H9 (cell line): ENCODE measurements around the gene LRRK2. TPM values are rescaled to one million over a fixed set of nuclear protein-coding genes. Genes with fewer than 3 reads are reported as not detected.

Experiments
- DNase-seq: peaks from one replicate; pipeline ENCODE4 v3.0.0-alpha.2; 2017
- H2AFZ ChIP-seq: one replicate; pipeline ENCODE4 v1.6.1; 2013; ENCODE audit warnings: mild to moderate bottlenecking, low read length, control low read depth, moderate library complexity
- H2AK5ac ChIP-seq: 2 replicates; pipeline ENCODE4 v1.6.1; 2013; ENCODE audit warnings: low read length, control low read depth, mixed read lengths; ENCODE audit not compliant: insufficient read length
- H2BK120ac ChIP-seq: one replicate; pipeline ENCODE4 v1.6.1; 2013; ENCODE audit warnings: low read depth, mild to moderate bottlenecking, low read length, control low read depth, inconsistent platforms; ENCODE audit not compliant: poor library complexity, severe bottlenecking
- H2BK12ac ChIP-seq: 2 replicates; pipeline ENCODE4 v1.6.1; 2013; ENCODE audit warnings: low read length, control low read depth, mixed read lengths, low read depth; ENCODE audit not compliant: insufficient read length
- H2BK15ac ChIP-seq: 2 replicates; pipeline ENCODE4 v1.6.1; 2013; ENCODE audit warnings: low read depth, low read length, control low read depth
- H2BK20ac ChIP-seq: one replicate; pipeline ENCODE4 v1.6.1; 2013; ENCODE audit warnings: low read depth, mild to moderate bottlenecking, low read length, control low read depth, inconsistent platforms; ENCODE audit not compliant: poor library complexity, severe bottlenecking
- H2BK5ac ChIP-seq: 2 replicates; pipeline ENCODE4 v1.6.1; 2013; ENCODE audit warnings: low read length, control low read depth, mixed read lengths; ENCODE audit not compliant: insufficient read length
- H3K14ac ChIP-seq: 2 replicates; pipeline ENCODE4 v1.6.1; 2013; ENCODE audit warnings: low read length, control low read depth; ENCODE audit not compliant: insufficient read depth
- H3K18ac ChIP-seq: 2 replicates; pipeline ENCODE4 v1.6.1; 2013; ENCODE audit warnings: low read depth, mild to moderate bottlenecking, mixed read lengths, low read length, control low read depth; ENCODE audit not compliant: insufficient read length
- H3K23ac ChIP-seq: 2 replicates; pipeline ENCODE4 v1.6.1; 2013; ENCODE audit warnings: low read length, control low read depth, mixed read lengths, low read depth; ENCODE audit not compliant: insufficient read length
- H3K23me2 ChIP-seq: 2 replicates; pipeline ENCODE4 v1.6.1; 2013; ENCODE audit warnings: low read depth, mild to moderate bottlenecking, mixed read lengths, low read length, control low read depth; ENCODE audit not compliant: insufficient read length, poor library complexity, severe bottlenecking
- H3K27ac ChIP-seq: 2 replicates; pipeline ENCODE4 v1.5.1; 2013; ENCODE audit warnings: low read length, control low read depth, mixed read lengths, low read depth; ENCODE audit not compliant: insufficient read length
- H3K27me3 ChIP-seq: 2 replicates; pipeline ENCODE4 v1.6.1; 2013; ENCODE audit warnings: low read length, control low read depth, inconsistent platforms; ENCODE audit not compliant: insufficient read depth
- H3K4ac ChIP-seq: 2 replicates; pipeline ENCODE4 v1.6.1; 2013; ENCODE audit warnings: low read depth, mild to moderate bottlenecking, control low read depth, inconsistent platforms, low read length, moderate library complexity
- H3K4me1 ChIP-seq: 2 replicates; pipeline ENCODE4 v1.6.1; 2013; ENCODE audit warnings: low read length, control low read depth, inconsistent platforms; ENCODE audit not compliant: insufficient read depth
- H3K4me2 ChIP-seq: 2 replicates; pipeline ENCODE4 v1.6.1; 2013; ENCODE audit warnings: low read length, control low read depth, mixed read lengths; ENCODE audit not compliant: insufficient read length, insufficient read depth
- H3K56ac ChIP-seq: 2 replicates; pipeline ENCODE4 v1.6.1; 2013; ENCODE audit warnings: low read depth, mild to moderate bottlenecking, mixed read lengths, low read length, control low read depth; ENCODE audit not compliant: insufficient read length
- H3K79me1 ChIP-seq: 2 replicates; pipeline ENCODE4 v1.6.1; 2013; ENCODE audit warnings: low read depth, mild to moderate bottlenecking, moderate library complexity, low read length, control low read depth, inconsistent platforms; ENCODE audit not compliant: insufficient read depth, poor library complexity, severe bottlenecking
- H3K79me2 ChIP-seq: 2 replicates; pipeline ENCODE4 v1.6.1; 2013; ENCODE audit warnings: low read length, control low read depth, inconsistent platforms; ENCODE audit not compliant: insufficient read depth
- H3K9ac ChIP-seq: 2 replicates; pipeline ENCODE4 v1.6.1; 2013; ENCODE audit warnings: low read length, control low read depth, mixed read lengths; ENCODE audit not compliant: insufficient read length; ENCODE audit errors: extremely low read depth
- H3K9me3 ChIP-seq: one replicate; pipeline ENCODE4 v1.6.1; 2013; ENCODE audit warnings: low read depth, low read length, inconsistent platforms; ENCODE audit not compliant: control insufficient read depth
- H3T11ph ChIP-seq: one replicate; pipeline ENCODE4 v1.6.1; 2013; ENCODE audit warnings: mild to moderate bottlenecking, low read length, control low read depth, inconsistent platforms
- H4K20me1 ChIP-seq: one replicate; pipeline ENCODE4 v1.6.1; 2013; ENCODE audit not compliant: control insufficient read depth, insufficient read length, insufficient read depth
- H4K5ac ChIP-seq: 2 replicates; pipeline ENCODE4 v1.6.1; 2013; ENCODE audit warnings: low read depth, mild to moderate bottlenecking, mixed read lengths, low read length, control low read depth; ENCODE audit not compliant: insufficient read length
- H4K8ac ChIP-seq: replicated peaks from 2 replicates; pipeline ENCODE4 v1.6.1; 2013; ENCODE audit warnings: low read length, control low read depth, mixed read lengths, low read depth; ENCODE audit not compliant: insufficient read length
- H4K91ac ChIP-seq: 2 replicates; pipeline ENCODE4 v1.6.1; 2013; ENCODE audit warnings: low read depth, mild to moderate bottlenecking, moderate library complexity, mixed read lengths, low read length, control low read depth; ENCODE audit not compliant: insufficient read length
- H3K27ac Mint-ChIP-seq, 3 experiments: 2 replicates in 2 of 3; 3 replicates in 1 of 3; pipeline ENCODE4 v1.8.0; 2020 to 2021; ENCODE audit warnings: mixed read lengths in 3 of 3, mild to moderate bottlenecking in 1 of 3, moderate library complexity in 1 of 3
- H3K27me3 Mint-ChIP-seq: 2 replicates; pipeline ENCODE4 v1.8.0; 2021; ENCODE audit warnings: low read depth, mild to moderate bottlenecking, moderate library complexity, mixed read lengths
- H3K36me3 Mint-ChIP-seq, 3 experiments: 2 replicates in 2 of 3; 3 replicates in 1 of 3; pipeline ENCODE4 v1.8.0; 2020 to 2021; ENCODE audit warnings: low read depth in 3 of 3, mixed read lengths in 3 of 3; ENCODE audit not compliant: insufficient read depth in 1 of 3
- H3K4me1 Mint-ChIP-seq, 2 experiments: 2 replicates each; pipeline ENCODE4 v1.8.0; 2020; ENCODE audit warnings: mixed read lengths in 2 of 2
- H3K4me3 Mint-ChIP-seq, 2 experiments: 2 replicates in 1 of 2; 3 replicates in 1 of 2; pipeline ENCODE4 v1.8.0; 2020 to 2021; ENCODE audit warnings: mild to moderate bottlenecking in 2 of 2, mixed read lengths in 2 of 2, moderate library complexity in 1 of 2
- H3K9me3 Mint-ChIP-seq, 2 experiments: 2 replicates in 1 of 2; 3 replicates in 1 of 2; pipeline ENCODE4 v1.8.0; 2020; ENCODE audit warnings: mild to moderate bottlenecking in 2 of 2, mixed read lengths in 2 of 2, moderate library complexity in 1 of 2
- WGBS: extraction: QIAGEN DNeasy Blood & Tissue Kit; methylation state at CpG from one replicate; pipeline ENCODE4 v1.1.7; 2013; ENCODE audit warnings: missing lambda C conversion rate, low lambda C conversion rate, mixed read lengths; ENCODE audit not compliant: insufficient read length; ENCODE audit errors: extremely low coverage; 5-methylcytosine and 5-hydroxymethylcytosine counted together
- total RNA-seq: library from RNA; stranded (reverse); gene quantifications from 2 replicates; pipeline ENCODE4 v1.2.1, GENCODE V29; 2021
- TF ChIP-seq, protein P1 (sequence below): fragments of 200-600 bp; sonication (generic); conservative IDR thresholded peaks from 3 replicates; pipeline ENCODE4 v1.8.0; 2021; ENCODE audit warnings: antibody characterized with exemption, mild to moderate bottlenecking

Gene LRRK2
- total RNA-seq, 1 experiment from 2014 or later, result 0.17 TPM

DNA sequence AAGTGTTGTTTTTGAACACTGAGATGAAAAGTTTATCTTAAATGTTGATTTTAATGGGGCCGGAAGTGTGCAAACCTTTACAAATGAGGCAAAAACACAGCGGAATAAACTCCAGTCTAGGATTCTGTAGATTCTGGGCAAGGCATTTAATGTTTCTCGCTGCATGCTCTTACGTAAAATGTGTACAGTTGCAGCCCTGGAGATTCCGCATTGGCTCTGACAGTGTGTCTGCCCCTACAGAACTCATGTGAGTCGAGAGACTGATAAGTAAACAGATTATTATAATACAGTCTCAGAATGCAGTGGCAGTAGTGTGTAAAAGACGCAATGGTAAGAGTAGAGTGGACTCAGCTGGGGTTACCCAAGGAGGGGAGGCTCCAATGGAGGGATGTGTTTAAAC lies 33.6 kb downstream of the LRRK2 start:
- Histone ChIP-seq H4K91ac (no peak overlapping the region), H2BK12ac (no peak overlapping the region), H3T11ph (no peak overlapping the region), H3K4ac (no peak overlapping the region), H3K79me1 (no peaks in the 10 kb centered on the region), H3K56ac (no peak overlapping the region), H2BK20ac (no peak overlapping the region), H3K4me2 (no peak overlapping the region), H2AK5ac (no peak overlapping the region), H3K27ac (no peak overlapping the region), H4K5ac (no peak overlapping the region), H3K9ac (no peak overlapping the region), H3K27me3 (no peaks in the 10 kb centered on the region), H3K18ac (no peak overlapping the region), H4K20me1 (no peaks in the 10 kb centered on the region), H2BK5ac (no peak overlapping the region), H3K14ac (no peak overlapping the region), H3K79me2 (no peaks in the 10 kb centered on the region), H4K8ac (no peak overlapping the region), H2BK120ac (no peak overlapping the region), H3K23ac (no peak overlapping the region), H3K9me3 (no peaks in the 10 kb centered on the region), H3K23me2 (no peaks in the 10 kb centered on the region), H3K4me1 (no peaks in the 10 kb centered on the region), H2AFZ (no peak overlapping the region), H2BK15ac (no peak overlapping the region)
- Mint-ChIP-seq H3K4me3 (no peak overlapping the region), H3K27me3 (no peaks in the 10 kb centered on the region), H3K9me3 (no peaks in the 10 kb centered on the region), H3K4me1 (peaks cover 0 to 7% of the 10 kb centered on the region in 2 experiments; a peak in 2 of 4 replicates), H3K36me3 (no peaks in the 10 kb centered on the region), H3K27ac (no peak overlapping the region)
- WGBS, result no CpG with 5 or more reads among the region's 7 CpGs
- no peak for DNase-seq
- TF ChIP-seq, protein P1, sequence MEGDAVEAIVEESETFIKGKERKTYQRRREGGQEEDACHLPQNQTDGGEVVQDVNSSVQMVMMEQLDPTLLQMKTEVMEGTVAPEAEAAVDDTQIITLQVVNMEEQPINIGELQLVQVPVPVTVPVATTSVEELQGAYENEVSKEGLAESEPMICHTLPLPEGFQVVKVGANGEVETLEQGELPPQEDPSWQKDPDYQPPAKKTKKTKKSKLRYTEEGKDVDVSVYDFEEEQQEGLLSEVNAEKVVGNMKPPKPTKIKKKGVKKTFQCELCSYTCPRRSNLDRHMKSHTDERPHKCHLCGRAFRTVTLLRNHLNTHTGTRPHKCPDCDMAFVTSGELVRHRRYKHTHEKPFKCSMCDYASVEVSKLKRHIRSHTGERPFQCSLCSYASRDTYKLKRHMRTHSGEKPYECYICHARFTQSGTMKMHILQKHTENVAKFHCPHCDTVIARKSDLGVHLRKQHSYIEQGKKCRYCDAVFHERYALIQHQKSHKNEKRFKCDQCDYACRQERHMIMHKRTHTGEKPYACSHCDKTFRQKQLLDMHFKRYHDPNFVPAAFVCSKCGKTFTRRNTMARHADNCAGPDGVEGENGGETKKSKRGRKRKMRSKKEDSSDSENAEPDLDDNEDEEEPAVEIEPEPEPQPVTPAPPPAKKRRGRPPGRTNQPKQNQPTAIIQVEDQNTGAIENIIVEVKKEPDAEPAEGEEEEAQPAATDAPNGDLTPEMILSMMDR, result no peak
